GM19238 (cell line): Measurements from ENCODE around the gene GGT6.

Source experiments
- DNase-seq: peaks from one replicate; pipeline ENCODE4 v3.0.0; 2011; ENCODE audit warnings: low spot score; ENCODE audit not compliant: insufficient read length

The GGT6 gene

GRCh38 chr17:4539025-4539424 lies 21.4 kb downstream of the GGT6 start:
- no peak for DNase-seq

- DNase-seq: no peak
These were observed 22.0 kb downstream of the GGT6 start for GRCh38 chr17:4538236-4539002.

- no peak for DNase-seq
These were observed 22.7 kb downstream of the GGT6 start for GRCh38 chr17:4537451-4538235.

- no peak for DNase-seq
These were observed 23.5 kb downstream of the GGT6 start for GRCh38 chr17:4536742-4537411.

GRCh38 chr17:4536259-4536741 lies 24.1 kb downstream of the GGT6 start:
- no peak for DNase-seq

GRCh38 chr17:4535667-4536258 lies 24.6 kb downstream of the GGT6 start:
- no peak for DNase-seq

- DNase-seq: no peak
These were observed 25.3 kb downstream of the GGT6 start for GRCh38 chr17:4534928-4535666.

- DNase-seq: no peak
These were observed 25.9 kb downstream of the GGT6 start for GRCh38 chr17:4534515-4534914.

- no peak for DNase-seq
These were observed 26.6 kb downstream of the GGT6 start for GRCh38 chr17:4533523-4534504.

- no peak for DNase-seq
These were observed 27.4 kb downstream of the GGT6 start for GRCh38 chr17:4532860-4533522.

GRCh38 chr17:4531988-4532736 lies 28.2 kb downstream of the GGT6 start:
- DNase-seq: no peak

- no peak for DNase-seq
These were observed 29.3 kb downstream of the GGT6 start for GRCh38 chr17:4530799-4531730.

- no peak for DNase-seq
These were observed 30.7 kb downstream of the GGT6 start for GRCh38 chr17:4529533-4530152.

- DNase-seq: no peak
These were observed 32.7 kb downstream of the GGT6 start for GRCh38 chr17:4527566-4528125.

- no peak for DNase-seq
These were observed 33.2 kb downstream of the GGT6 start for GRCh38 chr17:4527134-4527533.

GRCh38 chr17:4525691-4526397 lies 34.5 kb downstream of the GGT6 start:
- no peak for DNase-seq
